ENCODE measurements around the gene PIAS1.
"Not testable (repeated sequence)": the region's sequence is repeated elsewhere in the genome, so short reads cannot be mapped to it uniquely, and the experiment has no call there.

Gene PIAS1

DNA sequence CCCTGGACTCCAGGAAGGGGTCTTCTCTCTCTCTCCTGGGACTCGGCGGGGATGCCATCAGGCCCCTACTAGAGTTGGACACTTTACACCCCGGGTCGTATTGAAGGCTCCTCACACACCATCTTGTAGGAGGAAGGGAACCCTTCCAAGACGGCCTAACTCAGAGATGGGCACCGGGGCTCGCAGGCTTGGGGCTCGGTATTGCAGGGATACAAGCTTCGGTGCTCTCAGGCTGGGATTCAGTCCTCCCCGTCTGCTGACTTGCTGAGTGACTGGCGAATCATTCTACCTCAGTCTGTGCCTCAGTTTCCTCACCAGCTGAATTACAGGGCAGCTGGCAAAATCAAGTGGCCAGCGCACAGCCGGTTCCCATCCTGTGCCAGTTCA lies 151.4 kb downstream of the PIAS1 start:
- no peak for DNase-seq

DNA sequence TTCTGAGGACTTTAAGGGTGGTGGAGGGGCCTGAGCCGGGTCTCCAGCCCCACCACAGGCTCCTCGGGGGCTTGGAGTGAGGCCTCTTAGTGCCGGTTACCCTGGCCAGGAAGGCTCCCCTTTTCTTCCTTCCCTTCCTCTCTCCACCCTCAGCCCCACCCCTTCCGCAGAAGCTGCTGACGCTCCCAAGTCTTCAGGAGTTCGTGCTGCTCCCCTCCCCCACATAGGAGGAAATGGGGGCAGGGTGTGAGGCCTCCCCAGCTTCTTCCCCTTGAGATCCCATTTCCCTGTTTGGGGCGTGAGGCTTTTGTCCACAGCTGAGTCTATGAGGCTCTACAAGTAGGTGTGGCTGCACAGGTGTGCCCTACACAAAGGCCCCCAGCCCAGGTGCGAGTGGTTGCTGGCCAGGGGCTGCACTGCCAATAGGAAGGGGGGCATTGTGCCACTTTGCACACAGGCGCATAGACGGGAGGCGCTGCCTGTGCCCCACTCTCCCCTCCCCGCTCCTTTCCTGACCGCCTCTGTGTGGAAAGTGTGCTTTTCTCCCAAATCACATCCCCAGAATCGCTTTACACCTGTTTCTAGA lies 151.9 kb downstream of the PIAS1 start:
- peak; percentile 34 for DNase-seq

DNA sequence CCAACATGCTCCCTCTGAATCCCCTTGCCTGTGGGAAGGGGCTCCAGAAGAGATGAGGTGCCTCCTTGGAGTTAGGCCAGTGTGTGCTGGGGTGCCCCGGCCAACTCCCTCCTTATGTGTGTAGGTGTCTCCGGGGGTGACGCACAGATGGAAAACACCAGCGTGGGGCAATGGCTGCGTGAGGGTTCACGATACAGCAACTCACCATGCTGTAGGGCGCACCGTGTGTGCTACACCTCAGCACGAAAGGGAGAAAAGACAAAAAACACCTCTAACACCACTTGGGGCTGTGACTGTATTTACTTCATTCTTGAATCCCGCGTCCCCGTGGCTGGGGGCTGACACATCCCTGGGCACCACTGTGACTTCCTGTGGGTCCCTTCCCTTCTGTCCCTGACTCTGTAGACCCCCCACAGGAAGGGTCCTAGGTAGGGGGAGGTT lies 152.6 kb downstream of the PIAS1 start:
- DNase-seq: no peak

DNA sequence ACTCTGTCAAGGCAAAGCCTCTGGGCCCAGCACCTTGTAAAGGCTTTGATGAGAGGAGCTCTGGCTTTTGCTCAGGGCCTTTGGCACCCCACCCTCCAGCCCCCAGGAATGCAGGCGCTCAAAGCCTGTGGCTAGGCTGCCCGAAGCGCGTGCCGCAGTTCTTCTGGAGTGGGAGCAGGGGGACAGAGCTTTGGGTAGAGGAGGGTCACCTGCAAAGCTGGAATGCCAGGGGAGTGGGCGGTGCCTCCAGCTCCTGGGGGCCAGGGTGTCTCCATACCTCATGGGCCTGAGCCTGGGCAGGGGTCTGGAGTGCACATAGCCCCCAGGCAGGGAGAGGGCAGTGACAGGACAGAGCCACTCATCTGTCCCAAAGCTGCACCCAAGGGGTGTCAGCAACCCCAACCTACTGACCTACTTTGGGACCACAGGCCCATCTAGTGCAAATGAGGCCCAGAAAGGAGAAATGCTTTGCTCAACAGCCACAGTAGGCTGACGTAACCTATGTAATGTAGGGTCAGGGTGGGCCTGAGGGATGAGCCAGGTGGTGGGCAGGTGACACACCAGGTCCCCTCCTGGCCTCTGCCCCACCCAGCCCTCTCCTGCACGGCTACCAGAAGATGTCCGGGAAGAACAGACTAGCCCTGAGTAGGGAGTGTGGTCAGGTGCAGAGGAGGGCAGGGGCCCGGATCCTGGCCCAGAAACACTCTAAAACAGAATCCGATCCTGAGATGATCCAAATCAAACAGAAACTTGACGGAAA lies 153.2 kb downstream of the PIAS1 start:
- DNase-seq: no peak

DNA sequence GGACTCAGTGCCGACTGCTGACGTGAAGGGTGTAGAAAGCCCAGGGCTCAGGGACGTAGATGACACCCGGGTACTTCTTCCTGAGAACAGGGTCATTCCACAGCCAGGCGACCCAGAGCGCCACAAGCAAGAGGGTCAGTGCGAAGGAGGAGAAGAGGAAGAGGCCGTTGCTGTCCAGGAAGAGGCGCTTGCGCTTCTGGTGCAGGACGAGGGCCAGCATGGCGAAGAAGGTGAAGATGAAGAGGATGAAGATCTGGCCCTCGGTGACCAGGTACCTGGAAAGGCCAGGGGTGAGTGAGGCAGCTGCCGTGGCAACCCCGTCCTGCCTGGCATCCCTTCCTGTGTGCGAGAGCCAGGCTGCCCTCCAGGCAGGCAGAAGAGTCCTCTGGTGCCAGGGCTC lies 154.0 kb downstream of the PIAS1 start:
- DNase-seq: no peak

DNA sequence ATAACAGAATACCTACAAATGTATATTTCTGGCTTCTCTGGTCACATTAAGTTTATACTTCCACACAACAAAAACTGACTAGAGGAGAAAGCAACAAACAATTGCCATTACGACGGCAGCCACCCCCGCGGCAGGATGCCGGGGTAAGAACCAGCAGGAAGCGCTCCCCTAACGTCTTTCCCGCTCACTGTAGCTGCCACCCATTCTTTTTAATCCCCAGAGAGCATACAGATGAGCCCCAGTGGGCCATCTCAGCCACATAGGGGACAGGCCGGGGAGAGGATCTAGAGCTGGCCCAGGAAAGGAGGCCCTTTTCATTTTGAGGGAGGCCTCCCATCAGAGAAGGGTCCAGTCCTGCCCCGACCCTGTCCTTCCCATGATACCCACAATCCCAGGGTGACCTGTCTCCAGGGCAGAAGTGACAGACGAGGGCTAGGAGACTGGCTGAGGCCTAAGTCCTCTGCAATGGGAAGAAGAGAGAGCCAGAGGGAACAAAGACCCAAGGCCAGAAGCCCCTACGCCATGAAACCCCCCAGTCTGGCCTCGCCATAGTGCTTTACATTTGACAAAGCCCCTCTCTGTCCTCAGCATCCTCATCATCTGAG lies 154.6 kb downstream of the PIAS1 start:
- peak; percentile 25 for DNase-seq

DNA sequence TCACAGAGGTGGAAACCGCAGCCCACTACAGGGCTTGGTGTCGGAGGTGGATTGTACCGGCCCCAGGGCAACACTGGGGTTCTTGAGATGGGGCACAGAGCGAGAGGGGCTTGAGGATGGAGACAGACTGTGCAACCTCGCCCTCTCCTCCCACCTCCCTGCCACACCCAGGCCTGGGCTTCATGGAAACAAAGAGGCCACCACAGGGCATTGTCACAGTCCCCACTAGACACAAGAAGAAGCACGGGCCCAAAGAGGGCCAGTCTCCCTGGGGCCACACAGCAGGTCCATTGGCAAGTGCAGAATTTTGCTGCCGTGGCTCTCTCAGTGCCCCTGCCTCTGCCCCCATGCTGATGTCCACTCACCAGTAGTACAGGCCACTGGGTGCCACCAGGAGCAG lies 155.2 kb downstream of the PIAS1 start:
- no peak for DNase-seq

DNA sequence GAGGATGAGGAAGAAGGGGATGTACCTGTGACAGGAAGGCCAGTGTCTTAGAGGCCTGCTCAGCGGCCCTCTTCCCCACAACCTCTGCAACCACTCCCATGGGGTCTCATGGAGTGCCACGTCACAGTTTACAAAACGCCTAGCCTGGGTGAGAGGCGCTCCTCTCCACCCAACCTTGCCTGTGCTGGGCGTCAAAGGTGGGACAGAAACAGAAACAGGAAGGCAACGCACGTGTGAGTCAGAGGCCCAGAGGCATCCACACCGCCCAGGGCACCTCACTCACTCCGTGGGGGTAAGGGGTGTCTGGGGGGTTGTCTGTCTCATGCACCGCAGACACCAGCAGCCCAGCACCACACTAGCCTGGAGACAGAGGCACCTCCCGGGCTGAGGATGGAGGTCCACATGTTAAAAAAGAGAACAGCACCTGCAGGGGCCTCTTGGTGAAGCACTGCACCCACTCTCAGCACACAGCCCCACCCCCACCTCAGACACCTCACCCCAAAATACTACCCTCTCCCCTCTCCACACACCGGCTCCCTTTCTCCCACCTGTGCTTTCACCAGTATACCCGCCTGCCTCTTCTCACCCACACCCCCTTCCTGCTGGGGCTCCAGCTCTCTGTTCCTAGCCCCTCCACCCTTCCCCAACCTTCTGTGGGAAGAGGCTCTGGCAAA lies 155.8 kb downstream of the PIAS1 start:
- DNase-seq: peak; percentile 54

DNA sequence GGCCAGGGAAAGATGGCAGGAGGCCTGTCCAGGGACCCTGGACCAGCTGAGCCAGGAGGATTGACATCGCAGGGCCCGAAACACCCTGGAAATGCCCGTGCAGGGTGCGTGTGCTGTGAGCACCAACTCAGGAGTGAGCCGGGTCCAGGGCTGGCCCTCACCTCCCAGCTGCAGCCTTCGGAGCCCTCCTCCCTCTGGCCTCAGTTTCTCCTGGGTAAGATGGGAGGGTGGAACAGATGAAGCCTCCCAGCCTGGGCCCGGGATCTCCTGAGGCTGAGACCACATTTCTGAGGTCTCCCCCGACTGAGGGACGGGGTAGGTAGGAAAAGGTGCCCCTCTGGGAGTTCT lies 156.3 kb downstream of the PIAS1 start:
- DNase-seq: no peak

DNA sequence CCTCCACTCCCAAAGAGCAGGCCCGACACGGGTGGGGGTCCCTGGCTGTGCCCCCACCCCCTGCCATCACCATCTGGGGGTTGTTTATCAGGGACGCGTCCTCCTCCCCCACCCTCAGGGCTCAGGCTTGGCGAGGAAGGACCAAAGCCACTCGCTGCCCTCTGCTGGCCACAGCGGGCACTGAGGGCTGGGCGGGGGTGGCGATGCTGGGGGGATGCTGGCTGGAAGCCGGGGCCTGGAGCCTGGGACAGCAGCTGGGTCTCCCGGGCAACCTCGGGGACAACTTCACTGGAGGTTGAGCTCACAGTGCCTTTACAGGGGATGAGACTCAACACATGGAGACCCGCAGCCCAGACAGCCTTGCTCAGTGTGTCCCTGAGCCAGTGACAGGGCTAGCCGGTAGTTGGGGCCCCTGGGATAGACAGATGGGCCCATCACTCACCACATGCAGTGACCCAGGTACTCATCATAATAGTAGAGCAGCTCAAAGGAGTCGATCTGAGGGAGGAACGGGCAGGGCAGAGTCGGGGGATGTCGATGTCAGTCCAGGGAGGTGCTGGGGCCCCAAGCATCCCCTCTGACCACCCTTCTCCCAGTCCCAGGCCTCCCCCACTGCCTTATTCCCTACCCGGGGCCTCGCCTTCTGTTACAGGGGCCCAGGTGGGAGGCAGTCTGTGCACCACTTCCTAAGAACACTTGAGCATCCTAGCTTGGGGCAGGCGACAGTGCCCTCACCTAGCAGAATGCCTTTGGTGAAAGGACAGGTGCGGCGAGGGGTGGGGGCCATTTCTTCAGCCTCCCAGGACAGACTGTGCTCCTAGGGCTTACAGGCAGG lies 156.9 kb downstream of the PIAS1 start:
- peak; percentile 57 for DNase-seq

DNA sequence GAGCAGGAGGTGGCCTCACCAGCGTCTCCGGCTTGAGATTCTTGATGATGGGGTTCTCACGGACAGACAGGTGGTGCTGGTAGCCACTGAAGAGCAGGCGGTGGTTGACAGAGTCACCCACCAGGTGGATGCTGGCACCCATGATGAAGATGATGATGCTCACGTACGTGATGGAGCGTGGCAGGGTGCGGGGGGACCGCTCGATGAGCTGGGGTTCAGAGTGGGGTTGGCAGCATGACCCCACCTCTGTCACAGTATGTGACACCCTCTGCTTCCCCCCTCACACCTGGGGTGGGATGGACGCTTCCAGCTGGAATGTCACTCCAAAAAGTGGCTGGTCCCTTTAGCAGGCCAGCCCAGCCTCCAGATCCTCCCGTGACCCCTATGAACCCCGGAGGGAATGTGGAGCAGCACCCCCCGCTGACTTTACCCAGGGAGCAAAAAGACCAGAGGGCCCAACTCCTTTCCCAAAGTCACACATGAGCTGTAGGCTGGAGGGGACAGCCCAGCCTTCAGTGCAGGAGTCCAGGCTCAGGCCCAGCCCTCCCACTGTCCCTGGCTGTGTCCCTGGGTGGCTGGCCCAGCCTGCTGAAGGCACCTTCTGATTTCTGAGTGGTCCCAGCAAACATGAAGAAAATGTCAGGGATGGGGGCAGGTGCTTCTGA lies 157.7 kb downstream of the PIAS1 start:
- no peak for DNase-seq

DNA sequence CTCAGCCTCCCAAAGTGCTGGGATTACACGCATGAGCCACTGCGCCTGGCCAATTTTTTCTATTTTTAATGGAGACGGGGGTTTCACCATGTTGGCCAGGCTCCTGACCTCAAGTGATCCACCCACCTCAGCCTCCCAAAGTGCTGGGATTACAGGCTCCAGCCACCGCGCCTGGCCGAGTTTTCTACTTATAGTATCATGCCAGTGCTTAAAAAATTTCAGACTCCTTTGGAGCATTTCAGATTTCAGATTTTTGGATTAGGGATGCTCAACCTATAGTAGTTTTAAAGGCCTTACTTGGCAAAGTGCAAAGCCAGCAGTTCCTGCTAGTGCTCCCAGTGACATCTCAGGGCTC lies 159.4 kb downstream of the PIAS1 start:
- DNase-seq: not testable (repeated sequence)

DNA sequence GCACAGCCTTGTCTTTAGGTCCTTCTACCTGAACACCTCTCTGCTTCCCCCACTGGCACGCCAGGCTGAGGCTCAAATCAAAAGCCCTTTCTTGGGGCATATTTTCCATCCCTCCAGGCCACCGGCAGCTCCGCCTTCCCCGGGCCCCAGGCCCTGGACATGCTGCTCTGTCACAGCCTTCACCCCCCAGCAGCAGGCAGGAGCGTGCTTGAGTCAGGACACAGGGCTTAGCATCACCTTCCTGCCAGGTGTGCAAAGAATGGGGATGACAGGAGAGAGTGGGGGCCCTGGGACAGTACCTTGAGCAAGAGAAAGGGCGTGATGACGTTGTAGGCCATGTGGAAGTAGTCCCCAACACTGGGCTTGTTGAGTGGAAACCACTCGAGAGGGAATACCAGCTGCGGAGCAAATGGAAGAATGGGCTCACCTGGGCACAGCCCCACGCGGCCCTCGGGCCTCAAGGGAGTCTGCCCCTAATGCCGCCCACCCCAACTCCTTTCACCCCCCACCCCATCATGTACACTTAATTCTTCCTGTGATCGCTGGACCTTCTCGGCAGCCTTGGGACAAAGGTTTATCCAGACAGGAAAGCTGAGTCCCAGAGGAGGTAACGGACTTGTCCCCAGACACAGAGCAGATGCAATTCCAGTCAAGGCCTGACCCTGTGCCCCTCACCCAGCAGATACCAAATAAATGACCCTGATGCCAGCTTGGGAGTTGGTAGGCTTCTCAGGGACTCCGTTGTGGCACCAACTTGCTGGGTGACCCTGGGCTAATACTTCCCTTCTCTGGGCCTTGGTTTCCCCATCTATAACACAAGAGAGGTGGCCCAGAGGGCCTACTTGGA lies 160.1 kb downstream of the PIAS1 start:
- no peak for DNase-seq

DNA sequence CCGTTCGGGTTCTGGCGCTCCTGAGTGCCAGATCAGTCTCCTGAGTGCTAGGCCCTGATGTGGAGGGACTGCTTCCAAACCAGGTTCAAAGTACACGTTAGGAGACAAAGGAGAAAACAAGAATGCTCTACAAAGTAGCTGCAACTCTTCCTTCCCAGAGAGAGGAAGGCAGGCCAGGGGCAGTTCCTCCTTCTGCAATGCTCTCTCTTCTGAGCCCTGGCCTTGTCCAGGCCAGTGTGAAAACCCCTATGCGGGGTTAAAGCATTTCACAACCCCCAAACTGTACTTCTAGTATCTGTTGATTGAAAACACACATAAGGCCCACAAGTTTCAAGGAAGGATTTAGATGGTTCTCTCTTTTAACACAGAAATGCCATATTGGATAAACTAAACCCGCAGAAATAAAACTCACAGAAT lies 160.7 kb downstream of the PIAS1 start:
- no peak for DNase-seq

DNA sequence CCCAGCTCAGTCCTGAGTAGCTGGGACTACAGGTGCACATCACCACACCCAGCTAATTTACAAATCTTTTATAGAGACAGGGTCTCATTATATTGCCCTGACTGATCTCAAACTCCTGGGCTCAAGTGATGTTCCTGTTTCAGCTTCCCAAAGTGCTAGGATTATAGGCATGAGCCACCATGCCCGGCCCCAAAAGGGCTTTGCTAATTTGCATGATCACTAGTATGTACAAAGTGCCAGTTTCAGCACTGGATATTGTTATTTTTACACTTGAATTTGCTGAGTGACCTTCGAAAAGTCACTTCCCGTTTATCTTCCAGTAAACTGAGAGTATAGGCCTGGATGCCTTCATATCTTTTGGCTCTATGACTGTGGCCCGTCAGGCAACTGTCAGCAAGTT lies 163.2 kb downstream of the PIAS1 start:
- no peak for DNase-seq

DNA sequence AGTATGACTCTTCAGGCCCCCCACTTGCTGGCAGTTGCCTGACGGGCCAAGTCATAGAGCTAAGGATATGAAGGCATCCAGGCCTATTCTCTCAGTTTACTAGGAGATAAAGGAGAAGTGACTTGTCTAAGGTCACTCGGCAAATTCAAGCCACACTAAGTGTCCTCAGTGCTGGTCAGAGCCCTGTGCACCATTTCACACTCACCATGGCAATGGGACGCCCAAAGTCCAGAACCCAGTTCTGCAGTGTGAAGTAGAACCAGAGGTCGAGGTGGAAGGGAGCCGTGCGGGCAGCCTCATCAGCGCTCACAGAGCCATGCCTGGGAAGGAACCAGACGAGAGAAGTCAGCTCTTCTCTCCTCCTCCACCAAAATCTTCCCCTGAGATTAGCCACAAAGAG lies 164.2 kb downstream of the PIAS1 start:
- DNase-seq: no peak

DNA sequence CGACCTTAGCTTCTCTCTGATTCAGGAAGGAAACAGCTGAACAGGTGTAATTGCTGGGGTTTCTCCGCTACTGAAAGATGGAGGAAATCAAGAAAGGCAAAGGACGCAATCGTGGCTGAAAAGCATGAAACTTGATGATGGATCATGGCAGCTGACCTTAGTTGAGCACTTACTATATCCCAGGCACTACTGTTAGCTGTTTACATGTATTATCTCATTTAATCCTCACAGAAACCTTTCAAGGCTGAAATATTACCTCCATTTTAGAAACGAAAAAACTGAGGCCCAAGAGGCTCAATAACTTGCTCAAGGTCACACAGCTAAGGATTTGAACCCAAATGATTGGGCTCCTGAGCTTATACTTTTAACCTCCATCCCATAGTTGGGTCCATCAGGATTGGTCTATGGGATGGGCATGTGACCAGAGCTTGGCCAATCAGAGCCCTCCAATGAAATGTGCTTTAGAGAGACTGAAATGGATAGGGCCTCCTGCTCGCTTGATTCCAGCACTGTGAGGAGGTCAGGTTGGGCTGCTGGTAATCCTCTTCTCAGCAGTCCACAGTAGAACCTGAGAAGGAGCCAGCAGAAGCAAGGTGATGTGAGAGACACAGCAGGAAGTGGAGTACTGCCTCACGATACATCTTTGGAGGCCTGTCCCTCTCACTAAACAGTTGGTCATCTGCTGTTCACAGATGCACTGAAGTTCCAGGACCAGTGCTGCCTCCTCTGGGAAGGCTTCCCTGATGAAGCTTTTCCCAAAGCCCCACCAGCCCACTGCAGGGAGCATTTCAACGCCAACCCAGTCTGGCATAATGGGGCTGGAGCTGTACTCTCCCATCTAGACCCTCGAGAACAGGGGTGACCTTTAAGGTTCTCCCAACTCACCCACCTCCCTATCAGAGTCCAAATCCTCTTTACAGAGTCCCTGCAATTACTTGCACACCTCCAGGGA lies 165.0 kb downstream of the PIAS1 start:
- DNase-seq: no peak

DNA sequence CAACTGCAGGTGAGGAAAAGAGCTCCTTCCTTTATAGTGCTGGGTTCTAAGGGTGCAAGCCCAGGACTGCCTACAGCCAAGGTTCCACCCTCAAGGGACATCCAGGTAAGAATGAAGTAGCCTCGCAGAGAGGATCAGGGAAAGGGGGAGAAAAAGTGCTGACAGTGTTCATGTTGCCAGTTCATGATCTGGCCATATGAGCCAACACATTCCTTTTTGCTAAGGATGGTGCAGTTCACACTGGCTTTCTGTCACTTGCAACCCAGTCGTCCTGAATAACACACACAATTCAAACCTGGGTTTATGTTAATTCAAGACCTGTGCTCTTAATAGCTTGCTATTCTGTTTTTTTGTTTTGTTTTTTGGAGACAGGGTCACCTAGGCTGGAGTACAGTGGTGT lies 166.4 kb downstream of the PIAS1 start:
- no peak for DNase-seq

DNA sequence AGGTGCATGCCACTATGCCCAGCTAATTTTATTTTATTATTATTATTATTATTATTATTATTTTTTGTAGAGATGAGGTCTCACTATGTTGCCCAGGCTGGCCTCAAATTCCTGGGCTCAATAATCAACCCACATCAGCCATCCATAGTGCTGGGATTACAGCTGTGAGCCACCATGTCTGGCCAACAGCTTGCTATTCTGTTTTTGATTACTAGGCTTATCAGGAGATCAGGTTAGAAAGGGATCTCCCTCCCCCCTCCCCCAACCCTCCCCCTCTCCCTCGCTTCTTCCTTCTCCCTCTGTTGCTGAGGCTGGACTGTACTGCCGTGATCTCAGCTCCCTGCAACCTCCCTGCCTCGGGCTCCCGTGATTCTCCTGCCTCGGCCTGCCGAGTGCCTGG lies 166.9 kb downstream of the PIAS1 start:
- no peak for DNase-seq
